Central memory CD8-positive, alpha-beta T cell (primary cell): Measurements from ENCODE around the gene ZNF778.

Source experiments
- ATAC-seq: fragments of 150-1000 bp; cut with Tn5 transposase; replicated peaks from 2 replicates; pipeline ENCODE4 v1.10.0; 2022; ENCODE audit warnings: mild to moderate bottlenecking, moderate FRiP score, moderate number of reproducible peaks; ENCODE audit not compliant: poor library complexity, severe bottlenecking; ENCODE audit errors: extremely low read depth
- DNase-seq, 2 donors: peaks; one replicate each; pipeline ENCODE4 v3.0.0; 2021; ENCODE audit warnings: low spot score in 2 of 2
- H3K27ac Mint-ChIP-seq: one replicate; pipeline ENCODE4 v1.8.0; 2022; ENCODE audit warnings: low read depth, mild to moderate bottlenecking, moderate library complexity, mixed read lengths
- H3K27me3 Mint-ChIP-seq: one replicate; pipeline ENCODE4 v1.8.0; 2022; ENCODE audit warnings: mixed read lengths
- H3K36me3 Mint-ChIP-seq: one replicate; pipeline ENCODE4 v1.8.0; 2022; ENCODE audit warnings: mild to moderate bottlenecking, moderate library complexity, mixed read lengths; ENCODE audit not compliant: insufficient read depth
- H3K4me1 Mint-ChIP-seq: one replicate; pipeline ENCODE4 v1.8.0; 2022; ENCODE audit warnings: mixed read lengths
- H3K4me3 Mint-ChIP-seq: one replicate; pipeline ENCODE4 v1.8.0; 2022; ENCODE audit warnings: mild to moderate bottlenecking, moderate library complexity, mixed read lengths
- H3K9me3 Mint-ChIP-seq: one replicate; pipeline ENCODE4 v1.8.0; 2022; ENCODE audit warnings: mixed read lengths

ZNF778 gene

GRCh38 chr16:89275837-89276720 is 58.6 kb downstream of the ZNF778 start:
- Mint-ChIP-seq H3K4me1 (peaks cover 5% of the 10 kb centered on the region), H3K4me3 (no peak overlapping the region), H3K9me3 (no peaks in the 10 kb centered on the region), H3K27me3 (no peaks in the 10 kb centered on the region), H3K36me3 (peaks cover 58% of the 10 kb centered on the region), H3K27ac (peak overlapping the region; percentile 80)
- ATAC-seq (no peak), DNase-seq (no peak)

GRCh38 chr16:89277049-89277448 is 59.5 kb downstream of the ZNF778 start:
- no peak for DNase-seq
- no peaks in the 10 kb centered on the region for H3K27me3 Mint-ChIP-seq
- no peak overlapping the region for H3K4me3 Mint-ChIP-seq
- no peaks in the 10 kb centered on the region for H3K9me3 Mint-ChIP-seq
- peaks cover 52% of the 10 kb centered on the region for H3K36me3 Mint-ChIP-seq
- H3K27ac Mint-ChIP-seq = peak overlapping the region; percentile 19
- peaks cover 5% of the 10 kb centered on the region for H3K4me1 Mint-ChIP-seq
- no peak for ATAC-seq

- H3K36me3 Mint-ChIP-seq = peaks cover 44% of the 10 kb centered on the region
- H3K4me3 Mint-ChIP-seq = no peak overlapping the region
- peak overlapping the region; percentile 62 for H3K27ac Mint-ChIP-seq
- H3K4me1 Mint-ChIP-seq = peaks cover 5% of the 10 kb centered on the region
- H3K9me3 Mint-ChIP-seq = no peaks in the 10 kb centered on the region
- ATAC-seq (no peak), DNase-seq (no peak)
- no peaks in the 10 kb centered on the region for H3K27me3 Mint-ChIP-seq
These were observed 60.3 kb downstream of the ZNF778 start for GRCh38 chr16:89277641-89278341.

GRCh38 chr16:89278441-89279240 is 61.1 kb downstream of the ZNF778 start:
- Mint-ChIP-seq H3K4me3 (no peak overlapping the region), H3K9me3 (no peaks in the 10 kb centered on the region), H3K4me1 (peaks cover 2% of the 10 kb centered on the region), H3K36me3 (peaks cover 36% of the 10 kb centered on the region), H3K27me3 (no peaks in the 10 kb centered on the region), H3K27ac (peak overlapping the region; percentile 62)
- ATAC-seq (no peak), DNase-seq (no peak)

GRCh38 chr16:89279666-89280481 is 62.4 kb downstream of the ZNF778 start:
- H3K27ac Mint-ChIP-seq = no peak overlapping the region
- no peak for ATAC-seq
- H3K36me3 Mint-ChIP-seq = peaks cover 31% of the 10 kb centered on the region
- no peak overlapping the region for H3K4me3 Mint-ChIP-seq
- no peaks in the 10 kb centered on the region for H3K27me3 Mint-ChIP-seq
- H3K4me1 Mint-ChIP-seq = no peaks in the 10 kb centered on the region
- DNase-seq = no peak
- H3K9me3 Mint-ChIP-seq = no peaks in the 10 kb centered on the region

- ATAC-seq (no peak), DNase-seq (no peak)
- peaks cover 29% of the 10 kb centered on the region for H3K36me3 Mint-ChIP-seq
- H3K4me3 Mint-ChIP-seq = no peak overlapping the region
- H3K27me3 Mint-ChIP-seq = no peaks in the 10 kb centered on the region
- H3K9me3 Mint-ChIP-seq = no peaks in the 10 kb centered on the region
- H3K4me1 Mint-ChIP-seq = no peaks in the 10 kb centered on the region
- peak overlapping the region; percentile 49 for H3K27ac Mint-ChIP-seq
These were observed 63.2 kb downstream of the ZNF778 start for GRCh38 chr16:89280546-89281188.

GRCh38 chr16:89281189-89281577 is 63.7 kb downstream of the ZNF778 start:
- no peak overlapping the region for H3K4me3 Mint-ChIP-seq
- H3K36me3 Mint-ChIP-seq = peaks cover 29% of the 10 kb centered on the region
- peak overlapping the region; percentile 49 for H3K27ac Mint-ChIP-seq
- H3K4me1 Mint-ChIP-seq = no peaks in the 10 kb centered on the region
- no peak for DNase-seq
- H3K27me3 Mint-ChIP-seq = no peaks in the 10 kb centered on the region
- no peak for ATAC-seq
- no peaks in the 10 kb centered on the region for H3K9me3 Mint-ChIP-seq

- no peaks in the 10 kb centered on the region for H3K4me1 Mint-ChIP-seq
These were observed 64.3 kb downstream of the ZNF778 start for GRCh38 chr16:89281829-89282228.

GRCh38 chr16:89282523-89282922 is 65.0 kb downstream of the ZNF778 start:
- no peak overlapping the region for H3K27ac Mint-ChIP-seq
- peaks cover 25% of the 10 kb centered on the region for H3K36me3 Mint-ChIP-seq
- H3K27me3 Mint-ChIP-seq = no peaks in the 10 kb centered on the region
- H3K4me3 Mint-ChIP-seq = no peak overlapping the region
- no peaks in the 10 kb centered on the region for H3K9me3 Mint-ChIP-seq
- no peak for ATAC-seq
- no peaks in the 10 kb centered on the region for H3K4me1 Mint-ChIP-seq
- no peak for DNase-seq

More at GRCh38 chr16:89281829-89282228, 64.3 kb downstream of the ZNF778 start:
- Mint-ChIP-seq H3K4me3 (no peak overlapping the region), H3K27me3 (no peaks in the 10 kb centered on the region), H3K27ac (no peak overlapping the region), H3K36me3 (peaks cover 27% of the 10 kb centered on the region), H3K9me3 (no peaks in the 10 kb centered on the region)
- DNase-seq (no peak), ATAC-seq (no peak)

GRCh38 chr16:89283449-89283848 is 65.9 kb downstream of the ZNF778 start:
- no peaks in the 10 kb centered on the region for H3K9me3 Mint-ChIP-seq
- H3K4me1 Mint-ChIP-seq = no peaks in the 10 kb centered on the region
- H3K4me3 Mint-ChIP-seq = no peak overlapping the region
- DNase-seq = no peak
- no peak for ATAC-seq
- peaks cover 24% of the 10 kb centered on the region for H3K36me3 Mint-ChIP-seq
- no peaks in the 10 kb centered on the region for H3K27me3 Mint-ChIP-seq
- no peak overlapping the region for H3K27ac Mint-ChIP-seq

GRCh38 chr16:89285381-89285780 is 67.9 kb downstream of the ZNF778 start:
- DNase-seq = no peak
- no peak overlapping the region for H3K4me3 Mint-ChIP-seq
- H3K9me3 Mint-ChIP-seq = no peaks in the 10 kb centered on the region
- no peaks in the 10 kb centered on the region for H3K27me3 Mint-ChIP-seq
- peaks cover 6% of the 10 kb centered on the region for H3K4me1 Mint-ChIP-seq
- no peak for ATAC-seq
- H3K27ac Mint-ChIP-seq = no peak overlapping the region
- peaks cover 32% of the 10 kb centered on the region for H3K36me3 Mint-ChIP-seq
